HG02884 (cell line): ENCODE data around the gene MYL7.
A peak's percentile ranks its signal among the peaks of the same experiment; 100 is the strongest.
"Not testable (repeated sequence)": the region's sequence is repeated elsewhere in the genome, so short reads cannot be mapped to it uniquely, and the experiment has no call there.

Experiments
- ATAC-seq: cut with Tn5 transposase; IDR thresholded peaks from one replicate; pipeline ENCODE4 v1.9.1; 2021; ENCODE audit warnings: mild to moderate bottlenecking, moderate library complexity; ENCODE audit not compliant: unreplicated experiment

The MYL7 gene

DNA sequence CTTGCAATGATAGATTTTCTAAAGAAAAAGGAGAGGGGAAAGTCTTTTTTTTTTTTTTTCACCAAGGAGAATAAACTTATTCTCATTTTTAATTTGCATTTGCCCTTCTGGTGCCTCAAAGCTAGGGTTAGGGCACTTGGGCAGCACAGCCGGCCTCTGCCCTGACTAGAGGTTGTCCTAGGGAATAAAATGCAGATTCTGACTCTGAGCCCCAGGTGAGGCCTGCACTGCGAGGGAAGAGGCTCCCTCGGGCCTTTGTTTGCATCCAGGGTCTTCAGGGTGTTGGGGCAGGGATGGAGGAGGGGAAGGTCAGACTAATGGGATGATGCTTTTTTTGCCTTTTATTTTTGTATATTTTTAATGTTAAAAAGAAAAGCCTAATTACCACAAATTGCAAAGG, 7.8 kb downstream of the MYL7 start:
- no peak for ATAC-seq

DNA sequence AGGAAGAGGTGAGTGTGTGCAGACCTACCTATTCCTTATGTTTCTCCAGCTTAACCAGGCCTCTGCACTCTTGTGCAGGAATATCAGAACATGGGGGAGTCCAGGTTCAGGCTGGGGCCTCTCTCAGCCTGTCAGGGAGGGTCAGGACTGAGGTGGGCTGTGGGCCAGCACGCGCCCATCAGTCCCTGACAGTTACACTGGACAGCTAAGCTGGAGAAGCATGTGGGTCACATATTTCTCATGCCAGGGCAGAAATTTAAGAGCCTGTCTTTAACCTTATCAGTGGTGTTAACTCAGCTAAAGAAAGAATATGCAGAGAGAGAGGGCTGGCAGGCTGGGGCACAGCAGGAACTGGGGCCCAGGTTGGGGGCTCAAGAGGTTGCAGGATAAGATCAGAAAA, 9.1 kb downstream of the MYL7 start:
- no peak for ATAC-seq

DNA sequence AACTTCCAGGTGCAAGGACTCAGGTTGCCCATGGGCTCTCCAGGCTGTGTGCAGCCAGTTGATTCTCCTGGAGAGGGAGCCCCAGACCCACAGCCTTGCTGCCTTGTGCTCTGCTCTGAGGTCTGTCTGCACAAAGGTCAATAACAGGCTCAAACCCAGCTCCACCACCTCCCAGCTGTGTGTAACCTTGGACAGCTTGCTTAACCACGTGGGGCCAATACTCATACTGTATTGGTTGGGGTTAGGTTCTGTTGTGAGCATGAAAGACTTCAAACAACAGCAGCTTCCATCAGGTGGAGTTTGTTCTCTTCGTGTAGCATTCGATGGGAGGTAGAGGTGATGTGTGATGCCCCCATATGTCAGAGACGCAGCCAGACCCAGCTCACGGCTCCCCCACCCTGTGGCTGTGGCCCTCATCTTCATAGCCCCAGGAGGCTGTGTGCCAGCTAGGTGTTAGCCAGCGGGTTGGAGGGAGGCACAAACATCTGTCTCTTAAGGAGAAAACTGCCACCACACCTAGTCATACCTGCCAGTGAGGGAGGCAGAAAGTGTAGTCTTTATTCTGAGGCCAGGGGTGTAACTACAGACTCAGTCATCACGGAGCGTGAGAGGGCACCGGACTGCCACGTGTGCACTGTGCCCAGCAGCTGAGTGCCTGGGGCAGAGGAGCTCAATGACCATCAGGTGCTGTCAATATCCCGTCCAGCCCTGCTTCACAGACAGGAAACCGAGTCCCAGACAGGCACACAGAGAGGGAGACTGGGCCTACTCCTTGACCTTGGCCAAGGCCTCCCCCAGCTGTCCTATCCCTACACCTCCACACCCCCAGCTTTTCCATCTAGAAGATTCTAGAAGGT, 9.7 kb downstream of the MYL7 start:
- no peak for ATAC-seq

DNA sequence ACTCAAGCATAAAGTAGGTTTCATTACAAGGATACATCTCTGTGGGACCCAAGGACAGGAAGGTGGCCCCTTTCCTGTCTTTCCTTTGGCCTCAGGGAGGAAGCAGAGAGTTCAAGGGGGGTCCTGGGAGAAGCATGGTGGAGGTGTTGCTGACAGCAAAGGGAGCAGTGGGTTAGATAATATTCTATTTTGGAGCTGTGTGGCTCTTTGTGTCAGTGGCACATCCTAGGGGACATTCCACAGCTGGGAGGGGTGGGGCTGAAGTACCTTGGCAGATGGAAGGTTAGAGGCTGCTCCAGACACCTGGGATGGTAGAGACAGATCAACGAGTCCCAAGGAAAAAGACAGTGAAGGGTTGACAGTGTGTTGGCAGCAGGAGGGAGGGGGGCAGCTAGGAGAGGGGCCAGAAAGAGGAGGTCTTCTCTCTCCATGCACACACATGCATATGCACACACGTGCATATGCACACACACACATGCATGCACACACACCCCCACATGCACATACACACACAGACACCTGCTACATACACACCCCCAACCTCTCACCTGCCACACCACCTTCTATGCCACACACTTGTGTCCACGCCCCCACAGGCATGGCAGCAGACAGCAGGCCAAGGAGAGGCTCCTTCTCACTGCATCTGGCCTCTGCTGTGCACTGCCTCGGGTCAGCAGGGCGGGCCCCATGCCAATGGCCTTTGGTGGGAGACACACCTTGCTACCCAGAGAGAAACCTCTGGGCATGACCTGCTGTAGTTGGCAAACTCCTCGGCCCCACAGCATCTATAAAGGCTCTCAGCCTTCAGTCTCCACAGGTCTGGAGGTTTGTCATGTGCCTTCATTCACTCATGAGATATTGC, 12.2 kb downstream of the MYL7 start:
- no peak for ATAC-seq

DNA sequence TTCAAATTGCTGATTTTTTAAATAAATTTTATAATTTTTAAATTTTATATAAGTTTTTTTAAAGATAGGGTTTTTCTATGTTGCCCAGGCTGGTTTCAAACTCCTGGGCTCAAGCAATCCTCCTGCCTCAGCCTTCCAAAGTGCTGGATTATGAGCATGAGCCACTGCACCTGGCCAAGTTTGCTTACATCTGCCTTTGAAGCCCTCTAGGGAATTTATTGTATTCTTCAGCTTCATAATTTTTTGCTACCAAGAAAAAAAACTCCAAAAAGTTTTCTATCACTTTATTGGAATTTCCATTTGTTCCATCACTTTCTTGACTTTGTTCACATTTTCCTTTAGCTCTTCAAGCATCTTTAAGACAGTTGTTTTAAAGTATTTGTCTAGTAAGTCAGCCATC, 14.0 kb downstream of the MYL7 start:
- ATAC-seq = no peak

DNA sequence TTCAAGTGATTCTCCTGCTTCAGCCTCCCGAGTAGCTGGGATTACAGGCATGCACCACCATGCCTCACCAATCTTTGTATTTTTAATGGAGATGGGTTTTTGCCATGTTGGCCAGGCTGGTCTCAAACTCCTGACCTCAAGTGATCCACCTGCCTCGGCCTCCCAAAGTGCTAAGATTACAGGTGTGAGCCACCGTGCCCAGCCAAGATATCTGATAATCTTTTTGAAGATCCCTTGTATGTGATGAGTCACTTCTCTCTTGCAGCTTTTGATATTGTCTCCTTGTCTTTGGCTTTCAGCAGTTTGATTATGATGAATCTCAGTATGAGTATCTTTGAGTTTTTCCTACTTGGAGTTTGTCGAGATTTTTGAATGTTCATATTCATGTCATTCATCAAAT, 14.6 kb downstream of the MYL7 start:
- not testable (repeated sequence) for ATAC-seq

DNA sequence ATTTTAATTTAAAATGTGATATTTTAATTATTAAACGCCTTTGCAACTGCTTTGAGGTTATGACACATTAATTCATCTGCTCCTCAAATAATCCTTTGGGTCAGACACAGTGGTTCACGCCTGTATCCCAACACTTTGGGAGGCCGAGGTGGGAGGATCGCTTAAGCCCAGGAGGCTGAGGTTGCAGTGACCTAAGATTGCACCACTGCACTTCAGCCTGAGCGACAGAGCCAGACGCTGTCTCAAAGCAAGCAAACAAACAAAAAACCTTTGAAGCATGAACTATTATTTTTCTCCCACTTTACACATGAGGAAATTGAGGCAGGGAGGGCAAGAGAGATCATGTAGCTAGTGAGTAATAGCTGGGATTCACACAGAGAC, 16.3 kb downstream of the MYL7 start:
- no peak for ATAC-seq

DNA sequence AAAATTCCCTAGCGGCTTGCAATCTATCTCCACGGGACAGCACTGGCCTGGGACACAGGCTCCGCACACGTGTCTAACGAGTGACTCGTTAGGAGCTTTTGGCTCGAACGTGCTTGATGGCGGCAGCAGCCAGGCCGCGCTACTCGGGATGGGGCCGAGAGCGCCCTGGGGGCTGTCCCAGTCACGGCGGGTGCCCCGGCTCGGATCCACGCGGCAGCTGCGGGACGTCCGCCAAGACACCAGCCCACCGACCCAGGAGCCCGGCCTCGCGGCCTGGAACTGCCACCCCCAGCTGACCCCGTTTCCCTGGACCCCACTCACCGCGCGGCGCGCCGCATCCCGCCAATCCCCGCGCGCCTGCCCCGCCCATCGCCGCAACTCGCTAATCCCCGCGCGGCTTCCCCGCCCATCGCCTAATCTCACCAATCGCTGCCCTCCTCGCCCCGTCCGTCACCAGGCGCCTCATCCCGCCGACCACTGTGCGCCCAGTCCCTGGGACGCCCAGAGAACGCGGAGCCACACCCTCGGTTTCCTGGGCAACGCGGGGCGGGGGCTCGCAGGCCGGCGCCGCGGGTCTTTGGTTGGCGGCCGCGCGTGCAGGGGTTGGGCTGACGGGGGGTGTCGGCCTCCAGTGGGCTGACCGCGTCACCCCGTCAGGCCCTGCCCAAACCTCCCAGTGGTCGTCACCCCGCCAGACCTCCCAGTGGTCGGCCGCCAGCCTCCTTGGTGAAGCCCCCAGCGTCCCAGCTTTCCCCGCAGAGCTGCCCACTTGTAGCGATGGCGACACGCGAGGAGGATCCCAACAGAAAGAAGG, 17.7 kb downstream of the MYL7 start, which contains the start of gene POLD2:
Gene POLD2 (minus strand): TSS at position 359 of the 814 bp plus-strand sequence. CDS start 1,495 bp downstream, outside the sequence.
- ATAC-seq = peak; percentile 97

DNA sequence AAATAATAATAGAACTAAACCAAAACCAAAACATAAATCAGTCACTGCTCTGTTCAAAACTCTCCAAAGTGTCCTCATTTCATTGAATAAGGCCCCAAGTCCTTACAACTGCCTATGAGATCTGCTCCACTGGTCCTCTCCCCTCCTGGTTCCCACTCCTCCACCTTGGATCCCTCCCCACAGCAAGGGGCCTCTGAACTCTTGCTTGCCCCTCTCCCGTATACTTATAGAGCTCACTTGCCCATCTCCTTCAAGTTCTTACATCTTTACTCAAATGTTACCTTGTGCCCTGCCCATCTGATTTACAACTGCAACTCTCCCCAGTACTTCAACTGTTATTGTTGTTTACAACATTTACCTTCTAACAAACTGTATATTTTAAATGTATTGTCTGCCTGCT, 18.6 kb downstream of the MYL7 start:
- no peak for ATAC-seq

DNA sequence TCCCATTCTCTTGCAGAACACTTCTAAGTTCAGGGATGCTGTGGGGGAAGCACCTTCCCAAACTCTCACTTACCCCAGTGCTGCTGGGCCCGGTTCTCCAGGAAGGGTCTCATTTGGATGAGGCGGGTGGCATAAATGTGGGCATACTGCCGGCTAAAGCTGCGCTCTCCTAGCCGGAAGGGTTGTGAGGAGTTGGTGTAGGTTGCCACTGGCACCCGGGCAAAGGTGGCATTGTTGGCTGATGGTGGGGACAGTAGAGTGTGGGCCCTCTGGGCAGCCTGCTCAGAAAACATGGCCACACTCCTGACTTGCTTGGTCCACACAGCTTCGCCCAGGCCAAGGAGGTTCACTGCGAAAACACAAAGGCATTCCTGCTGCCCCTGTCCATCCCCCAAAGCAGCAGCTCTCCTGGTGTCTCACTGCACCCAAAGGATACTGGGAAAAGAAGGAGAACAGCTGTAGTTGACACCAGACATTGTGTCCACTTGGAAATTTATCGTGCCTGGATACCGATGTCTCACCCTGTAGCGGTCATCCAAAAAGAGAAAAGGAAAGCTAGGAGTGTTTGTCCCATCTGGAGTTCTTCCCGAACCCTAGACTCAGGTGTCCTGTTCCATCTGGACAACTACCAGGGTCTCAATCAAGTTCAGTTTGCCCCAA, 19.2 kb downstream of the MYL7 start:
- ATAC-seq = no peak

DNA sequence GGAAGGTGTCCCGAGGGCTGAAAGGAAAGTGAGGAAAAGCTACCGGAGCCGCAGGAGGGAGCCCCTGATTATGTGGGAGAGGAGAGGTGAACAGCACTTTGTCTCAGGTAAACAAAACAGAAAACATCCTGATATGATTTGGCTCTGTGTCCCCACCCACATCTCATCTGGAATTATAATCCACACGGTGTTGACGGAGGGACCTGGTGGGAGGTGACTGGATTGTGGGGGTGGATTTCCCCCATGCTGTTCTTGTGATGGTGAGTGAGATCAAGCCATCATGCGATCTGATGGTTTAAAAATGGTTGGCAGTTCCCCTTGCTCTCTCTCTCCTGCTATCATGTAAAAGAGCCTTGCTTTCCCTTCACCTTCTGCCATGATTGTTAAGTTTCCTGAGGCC, 20.7 kb downstream of the MYL7 start:
- no peak for ATAC-seq

DNA sequence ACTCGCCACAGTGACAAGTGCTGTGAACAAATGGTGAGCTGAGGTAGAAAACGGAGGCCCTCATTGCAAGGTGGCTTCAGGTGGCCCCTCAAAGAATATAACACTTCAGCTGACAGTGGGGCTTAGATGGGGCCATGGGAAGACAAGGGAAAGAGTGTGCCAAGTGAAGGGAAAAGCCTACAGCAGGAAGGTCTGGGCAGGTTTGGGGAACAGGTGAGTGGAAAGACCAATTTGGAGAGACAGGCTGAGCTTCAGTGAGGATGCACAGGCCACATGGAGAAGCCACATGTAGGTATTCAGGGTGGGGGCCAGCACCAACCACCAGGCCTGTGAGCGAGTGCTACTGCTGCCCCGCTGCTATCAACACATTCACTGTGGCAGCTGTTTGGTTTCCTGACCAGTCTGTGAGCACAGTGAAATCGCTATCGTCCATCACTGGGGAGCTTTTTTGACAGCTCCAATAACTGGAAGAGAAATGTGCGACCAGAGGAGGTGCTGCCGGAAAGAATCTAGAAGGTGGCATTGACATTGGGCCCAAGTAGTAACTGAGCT, 21.2 kb downstream of the MYL7 start:
- ATAC-seq = no peak

DNA sequence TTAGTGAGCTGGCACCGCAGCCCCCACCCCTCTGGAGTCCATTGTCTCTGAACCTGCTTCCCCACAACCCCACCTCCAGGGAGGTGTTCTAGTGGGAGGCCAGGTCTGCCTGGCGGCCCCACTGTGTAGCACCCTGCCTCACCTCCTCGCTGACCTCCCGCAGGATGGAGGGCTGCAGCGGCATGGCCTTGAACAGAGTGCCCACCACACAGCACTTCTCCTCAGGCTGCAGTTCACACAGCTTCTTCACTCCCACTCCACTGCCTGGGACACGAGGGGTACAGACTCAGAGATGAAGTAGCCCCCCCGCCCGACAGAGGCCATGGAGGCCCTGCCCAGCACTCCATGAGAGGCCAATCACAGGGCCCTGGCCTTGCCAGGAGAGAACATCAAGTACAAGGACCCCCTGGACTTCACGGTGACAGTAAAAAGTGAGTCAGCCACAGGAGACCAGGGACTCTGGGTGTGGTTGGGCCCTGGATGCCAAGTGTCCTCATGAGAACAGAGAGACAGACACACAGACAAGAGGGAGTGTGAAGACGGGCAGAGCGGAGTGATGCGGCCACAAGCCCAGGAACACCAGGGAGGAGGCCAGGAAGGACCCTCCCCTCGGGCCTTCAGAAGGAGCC, 23.2 kb downstream of the MYL7 start:
- no peak for ATAC-seq

DNA sequence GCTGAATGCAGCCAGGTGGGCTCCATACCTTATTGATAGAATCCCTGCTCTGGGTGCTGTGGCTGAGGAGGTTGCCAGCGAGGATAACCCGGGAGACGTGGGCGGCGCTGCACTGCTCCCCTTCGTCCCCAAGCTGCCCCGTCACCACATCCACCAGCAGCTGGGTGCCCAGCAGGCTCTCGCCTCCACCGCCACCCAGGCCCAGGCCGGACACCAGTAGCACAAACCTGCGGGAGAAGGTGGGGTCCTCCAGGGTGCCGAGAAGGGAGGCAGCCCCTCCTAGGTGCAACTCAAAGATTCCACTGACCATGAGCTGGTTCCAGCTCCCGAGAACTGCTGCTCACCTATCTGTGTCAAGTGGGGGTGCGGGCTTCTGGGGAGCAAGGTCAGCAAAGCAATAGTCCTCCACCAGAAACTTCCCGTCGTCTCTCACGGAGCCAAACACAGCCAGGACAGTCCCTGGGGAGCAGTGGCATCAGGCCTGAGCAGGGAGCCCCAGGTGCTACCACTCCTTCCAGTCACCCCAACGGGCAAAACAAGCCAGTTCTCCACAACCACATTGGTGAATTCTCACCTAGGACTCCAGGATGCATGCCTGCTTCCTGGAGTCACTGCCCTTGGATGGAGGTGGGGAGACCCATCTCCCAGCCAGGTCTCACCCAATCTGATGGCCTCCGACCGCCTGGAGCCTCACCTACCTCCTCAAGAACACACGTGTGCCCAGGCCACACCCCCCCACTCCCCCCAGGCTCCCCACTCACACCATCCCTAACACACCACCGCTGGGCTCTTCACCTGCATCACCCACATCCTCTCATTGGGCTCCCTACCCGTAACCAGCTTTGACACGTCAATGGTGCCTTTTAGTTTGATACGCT, 24.1 kb downstream of the MYL7 start:
- ATAC-seq = no peak

DNA sequence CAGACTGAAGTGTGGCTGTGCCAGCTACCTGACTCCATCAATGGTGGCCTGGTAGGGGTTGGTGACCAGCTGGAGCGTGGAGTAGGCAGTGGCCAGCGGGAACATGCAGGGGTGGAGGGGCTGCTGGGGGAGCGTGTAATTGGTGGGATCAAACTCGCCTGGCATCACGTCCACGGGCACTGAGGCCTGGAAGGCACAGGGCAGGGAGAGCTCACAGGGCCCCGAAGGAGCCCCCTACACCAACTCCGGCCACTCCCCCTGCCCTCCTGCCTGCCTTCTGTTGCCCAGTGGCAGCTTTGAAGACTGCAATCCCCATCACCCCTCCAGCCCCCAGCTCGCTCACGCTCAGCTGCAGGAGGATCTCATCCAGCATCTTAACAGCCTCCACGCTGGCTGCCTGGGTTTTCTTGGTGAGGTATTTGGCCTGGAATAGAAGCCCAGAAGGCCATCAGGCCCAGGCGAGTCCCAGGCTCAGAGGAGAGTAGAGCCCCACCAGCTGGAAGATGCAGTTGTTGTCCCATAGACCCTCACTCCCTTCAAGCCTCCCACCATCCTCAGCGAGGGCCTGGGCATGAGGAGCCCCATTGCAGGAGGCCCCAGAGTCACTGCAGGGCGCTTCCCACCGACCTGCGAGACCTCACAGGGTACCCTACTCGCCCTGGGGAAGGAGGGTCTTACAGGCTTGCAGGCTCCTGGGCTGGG, 24.9 kb downstream of the MYL7 start:
- no peak for ATAC-seq

DNA sequence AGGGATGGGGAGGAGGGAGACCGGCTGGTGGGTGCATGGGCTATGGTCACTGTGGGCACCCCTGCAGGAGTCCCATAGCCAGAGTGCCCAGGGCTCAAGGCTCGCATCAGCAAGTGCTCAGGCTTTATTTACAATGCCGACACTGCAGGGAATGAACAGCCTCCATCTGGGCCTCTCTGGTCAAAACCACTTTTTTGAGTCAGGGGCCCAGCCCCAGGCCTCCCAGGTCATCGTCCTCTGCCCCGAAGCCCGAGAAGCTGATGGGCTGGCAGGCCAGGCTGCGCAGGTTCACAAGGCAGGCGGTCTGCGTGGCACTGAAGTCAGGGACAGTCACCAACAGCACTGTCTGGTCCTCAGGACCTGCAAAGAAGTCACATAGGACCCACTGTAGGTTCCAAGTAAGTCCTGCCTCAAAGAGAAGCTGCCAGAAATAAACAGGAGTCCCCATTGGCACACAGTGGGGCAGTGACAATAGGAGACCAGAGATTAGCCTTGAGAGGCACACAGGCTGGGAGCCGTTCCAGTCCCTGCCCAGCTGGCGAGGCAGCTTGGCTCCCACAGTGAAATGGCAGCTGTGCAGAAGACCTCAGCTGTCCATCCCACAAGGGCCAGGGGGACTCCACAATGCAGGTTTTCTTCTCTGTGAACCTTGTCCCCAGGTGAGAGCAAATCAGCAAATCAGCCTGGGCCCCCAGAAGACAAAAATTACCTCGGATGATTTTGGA, 26.4 kb downstream of the MYL7 start:
- no peak for ATAC-seq

DNA sequence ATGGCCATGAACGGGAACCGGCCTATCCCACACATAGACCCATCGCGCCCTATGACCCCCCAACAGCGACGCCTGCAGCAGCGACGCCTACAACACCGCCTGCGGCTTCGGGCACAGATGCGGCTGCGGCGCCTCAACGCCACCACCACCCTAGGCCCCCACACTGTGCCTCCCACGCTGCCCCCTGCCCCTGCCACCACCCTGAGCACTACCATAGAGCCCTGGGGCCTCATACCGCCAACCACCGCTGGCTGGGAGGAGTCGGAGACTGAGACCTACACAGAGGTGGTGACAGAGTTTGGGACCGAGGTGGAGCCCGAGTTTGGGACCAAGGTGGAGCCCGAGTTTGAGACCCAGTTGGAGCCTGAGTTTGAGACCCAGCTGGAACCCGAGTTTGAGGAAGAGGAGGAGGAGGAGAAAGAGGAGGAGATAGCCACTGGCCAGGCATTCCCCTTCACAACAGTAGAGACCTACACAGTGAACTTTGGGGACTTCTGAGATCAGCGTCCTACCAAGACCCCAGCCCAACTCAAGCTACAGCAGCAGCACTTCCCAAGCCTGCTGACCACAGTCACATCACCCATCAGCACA, 27.3 kb downstream of the MYL7 start:
- no peak for ATAC-seq
